Cardiac septum (tissue), 1 donor: Measurements from ENCODE around the gene UBE2E3. TPM values are rescaled to one million over a fixed set of nuclear protein-coding genes. Genes with fewer than 3 reads are reported as not detected.
"Not testable (repeated sequence)": the region's sequence is repeated elsewhere in the genome, so short reads cannot be mapped to it uniquely, and the experiment has no call there.

Experiments used
- DNase-seq: peaks from one replicate; pipeline ENCODE4 v3.0.0-alpha.2; 2020; ENCODE audit warnings: low spot score
- intact Hi-C: fragments of 100-400 bp; cut with DNase I; formaldehyde crosslinking; loops from one replicate; pipeline ENCODE4 v1.14.0; 2022
- total RNA-seq: library from RNA; stranded (reverse); fragmentation: NEBNext Ultra II Directional; extraction: Animal tissue kit (Norgen Biotek cat#: 25700); gene quantifications from one replicate; pipeline ENCODE4 v1.2.1, GENCODE V29; 2021
- donor health status: DM: no; HTN: no; CAD: no.

UBE2E3 gene
- total RNA-seq, 1 donor from 2014 or later, result 41.0 TPM

DNA sequence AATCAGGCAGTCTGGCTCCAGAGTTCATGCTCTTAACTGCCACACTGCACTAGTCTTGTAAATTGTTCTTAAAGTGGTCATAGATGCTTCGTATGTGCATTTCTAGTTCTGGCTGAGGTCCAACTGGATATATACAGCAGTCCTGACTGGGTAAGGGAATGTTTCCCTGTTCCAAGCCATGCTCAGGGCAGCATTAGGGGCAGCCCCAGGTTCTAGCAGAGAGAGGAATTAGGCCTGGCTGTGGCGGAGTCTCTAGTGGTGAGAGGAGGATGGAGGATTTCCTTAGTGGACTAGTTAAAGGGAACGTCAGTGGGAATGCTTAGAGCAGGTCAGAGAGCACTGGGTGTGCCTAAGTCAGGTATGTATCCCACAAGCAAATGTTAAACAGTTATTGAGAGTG, 28.0 kb downstream of the UBE2E3 start:
- DNase-seq, result no peak
- intact Hi-C loops, result no loop called here

DNA sequence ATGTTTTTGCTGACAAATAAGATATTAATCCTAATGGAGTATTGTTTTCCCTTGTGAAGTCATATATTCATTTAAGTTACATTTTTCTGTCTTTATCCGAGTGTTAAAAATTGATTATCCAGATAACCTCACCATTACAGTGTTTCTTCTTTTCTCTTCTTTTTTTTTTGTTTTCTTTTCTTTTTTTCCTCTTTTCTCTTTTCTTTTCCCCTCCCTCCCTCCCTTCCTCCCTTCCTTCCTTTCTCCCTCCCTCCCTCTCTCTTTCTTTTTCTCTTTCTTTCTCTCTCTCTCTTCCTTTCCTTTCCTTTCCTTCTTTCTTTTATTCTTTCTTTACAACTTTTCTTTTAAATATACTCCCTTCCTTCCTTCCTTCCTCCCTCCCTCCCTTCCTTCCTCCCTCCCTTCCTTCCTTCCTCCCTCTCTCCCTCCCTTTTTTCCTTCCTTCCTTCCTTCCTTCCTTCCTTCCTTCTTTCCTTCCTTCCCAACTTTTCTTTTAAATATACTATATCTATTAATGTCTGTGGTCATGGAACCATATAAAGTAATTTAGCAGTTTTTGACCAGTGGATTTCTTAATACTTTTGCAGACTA, 40.9 kb downstream of the UBE2E3 start:
- intact Hi-C loops, result no loop called here
- DNase-seq, result no peak

DNA sequence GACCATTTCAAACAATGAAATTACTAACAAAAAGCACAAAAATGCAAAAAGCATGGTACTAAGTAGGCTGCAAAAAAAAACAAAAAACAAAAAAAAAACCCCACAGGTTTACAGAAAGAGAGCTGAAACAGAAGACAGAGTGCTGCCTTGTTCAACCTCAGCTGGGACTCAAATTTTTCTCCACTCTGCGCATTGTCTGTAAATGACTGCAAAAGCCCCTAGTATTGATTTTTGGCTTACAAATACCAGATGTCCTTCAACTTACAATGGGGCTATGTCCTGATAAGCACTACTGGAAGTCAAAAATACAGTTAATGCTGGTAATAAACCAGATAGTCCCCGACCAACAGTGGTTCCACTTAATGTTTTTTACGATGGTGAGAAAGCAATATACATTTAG, 42.2 kb downstream of the UBE2E3 start:
- intact Hi-C loops, result no loop called here
- DNase-seq, result no peak

DNA sequence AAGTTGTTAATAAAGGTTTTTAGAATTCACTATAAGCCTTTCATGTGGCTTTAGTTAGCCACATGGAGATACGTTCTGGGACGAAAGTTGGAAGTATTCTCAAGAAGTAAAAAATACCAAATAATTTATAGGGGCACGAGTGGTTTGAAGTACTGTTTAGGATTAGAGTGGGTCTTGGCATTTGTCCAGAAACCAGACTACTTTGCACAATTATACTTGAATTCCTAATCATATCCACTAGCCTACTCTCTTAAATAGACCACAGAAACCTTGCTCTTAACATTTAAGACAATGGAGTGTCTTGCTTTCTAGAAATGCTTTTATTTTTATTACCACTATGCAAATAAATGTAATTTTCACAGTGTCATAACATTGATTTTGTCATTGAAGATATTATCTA, 44.6 kb downstream of the UBE2E3 start:
- intact Hi-C loops, result no loop called here
- no peak for DNase-seq

DNA sequence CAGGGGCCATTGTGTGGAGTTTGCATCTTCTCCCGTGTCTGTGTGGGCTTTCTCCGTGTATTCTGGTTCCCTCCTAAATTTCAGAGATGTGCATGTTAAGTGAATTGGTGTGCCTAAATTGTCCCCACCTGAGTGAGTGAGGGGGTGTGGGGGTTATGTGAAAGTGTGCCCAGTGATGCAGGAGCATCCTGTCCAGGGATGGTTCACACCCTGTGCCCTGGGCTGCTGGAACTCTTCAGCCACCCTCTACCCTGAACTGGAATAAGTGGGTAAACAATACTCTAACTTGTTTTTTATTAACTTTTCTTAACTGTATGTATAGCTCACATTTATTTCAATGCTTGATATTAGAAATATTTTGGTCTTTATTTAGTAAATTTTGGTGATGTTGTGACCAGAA, 56.0 kb downstream of the UBE2E3 start:
- intact Hi-C loops, result no loop called here
- no peak for DNase-seq

DNA sequence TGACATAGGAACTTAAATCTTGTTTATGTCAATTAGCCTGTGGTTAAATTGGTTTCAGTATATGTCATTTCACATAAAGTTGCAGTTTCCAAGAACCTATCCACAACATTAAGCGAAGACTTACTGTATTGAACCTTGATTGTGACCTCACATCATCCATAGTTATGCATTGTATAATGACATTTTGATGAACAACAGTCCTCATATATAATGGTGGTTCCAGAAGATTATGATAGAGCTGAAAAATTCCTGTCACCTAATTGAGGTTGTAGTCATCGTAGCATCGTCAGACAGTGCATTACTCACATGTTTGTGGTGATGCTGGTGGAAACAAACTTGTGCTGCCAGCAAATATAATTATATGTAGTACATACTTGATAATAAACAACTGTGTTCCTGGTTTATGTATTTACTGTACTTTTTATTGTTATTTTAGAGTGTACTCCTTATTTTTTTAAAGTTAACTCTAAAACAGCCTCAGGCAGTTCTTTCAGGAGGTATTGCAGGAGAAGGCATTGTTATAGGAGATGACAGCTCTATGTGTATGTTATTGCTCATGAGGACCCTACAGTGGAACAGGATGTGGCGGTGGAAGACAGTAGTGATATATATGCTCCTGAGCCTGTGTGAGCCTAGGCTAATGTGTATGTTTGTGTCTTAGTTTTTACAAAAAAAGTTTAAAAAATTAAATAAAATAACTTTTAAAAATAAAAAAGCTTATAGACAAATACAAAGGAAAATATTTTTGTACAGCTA, 56.6 kb downstream of the UBE2E3 start:
- DNase-seq, result no peak
- intact Hi-C loops, result no loop called here

DNA sequence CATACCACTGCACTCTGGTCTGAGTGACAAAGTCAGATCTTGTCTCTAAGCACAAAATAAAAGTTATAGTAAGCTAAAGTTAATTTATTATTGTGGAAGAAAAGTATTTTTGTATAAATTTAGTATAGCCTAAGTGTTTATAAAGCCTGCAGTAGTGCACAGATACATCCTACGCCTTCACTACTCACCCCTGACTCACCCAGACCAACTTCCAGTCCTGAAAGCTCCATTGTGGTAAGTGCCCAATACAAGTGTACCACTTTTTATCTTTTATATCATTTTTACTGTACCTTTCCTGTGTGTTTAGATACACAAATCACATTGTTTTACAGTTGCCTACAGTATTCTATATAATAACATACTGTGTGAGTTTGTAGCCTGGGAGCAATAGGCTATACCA, 57.5 kb downstream of the UBE2E3 start:
- no peak for DNase-seq

DNA sequence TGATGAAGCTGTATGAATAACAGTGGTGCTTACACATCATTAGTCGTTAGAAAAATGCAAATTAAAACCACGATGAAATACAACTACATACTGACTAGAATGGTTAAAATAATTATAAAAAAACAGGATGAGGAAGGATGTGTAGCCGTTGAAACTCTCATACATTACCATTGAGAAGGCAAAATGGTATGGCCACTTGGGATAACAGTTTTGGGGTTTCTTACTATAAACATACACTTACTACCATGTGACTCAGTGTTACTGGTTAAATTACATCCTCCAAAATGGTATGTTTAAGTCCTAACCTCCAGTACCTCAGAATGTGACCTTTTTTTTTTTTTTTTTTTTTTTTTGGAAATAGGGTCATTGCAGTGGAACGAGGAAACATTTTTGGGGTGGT, 58.4 kb downstream of the UBE2E3 start:
- intact Hi-C loops, result no loop called here
- no peak for DNase-seq

More for the DNA sequence above, 57.5 kb downstream of the UBE2E3 start:
- intact Hi-C loops, result no loop called here

DNA sequence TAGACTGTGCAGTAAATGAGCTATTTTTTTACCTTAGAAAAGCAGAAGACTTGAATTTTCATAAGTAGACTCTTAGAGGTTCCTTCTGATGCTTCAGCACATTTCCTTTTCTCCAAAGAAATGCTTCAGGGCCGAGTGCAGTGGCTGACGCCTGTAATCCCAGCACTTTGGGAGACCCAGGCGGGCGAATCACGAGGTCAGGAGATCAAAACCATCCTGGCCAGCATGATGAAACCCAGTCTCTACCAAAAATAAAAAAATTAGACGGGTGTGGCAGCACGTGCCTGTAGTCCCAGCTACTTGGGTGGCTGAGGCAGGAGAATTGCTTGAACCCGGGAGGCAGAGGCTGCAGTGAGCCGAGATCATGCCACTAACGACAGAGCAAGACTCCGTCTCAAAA, 60.4 kb downstream of the UBE2E3 start:
- DNase-seq, intact Hi-C loops: not testable (repeated sequence)

DNA sequence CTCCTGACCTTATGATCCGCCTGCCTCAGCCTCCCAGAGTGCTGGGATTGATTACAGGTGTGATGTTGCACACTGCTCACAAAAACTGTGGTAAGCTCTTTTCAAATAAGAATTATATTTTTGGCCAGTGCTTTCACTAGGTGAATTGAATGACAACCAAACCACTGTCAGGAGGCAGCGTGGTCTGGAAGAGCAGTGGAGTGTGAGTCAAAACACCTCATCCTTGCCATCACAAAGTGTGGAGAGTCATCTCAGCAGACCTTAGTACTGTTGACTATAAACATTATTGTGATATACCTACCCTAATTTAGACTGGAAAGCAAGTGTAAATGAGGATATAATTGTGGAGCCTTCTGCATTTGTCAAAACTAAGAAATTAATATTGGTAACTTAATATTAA, 61.3 kb downstream of the UBE2E3 start:
- intact Hi-C loops, result no loop called here
- no peak for DNase-seq

DNA sequence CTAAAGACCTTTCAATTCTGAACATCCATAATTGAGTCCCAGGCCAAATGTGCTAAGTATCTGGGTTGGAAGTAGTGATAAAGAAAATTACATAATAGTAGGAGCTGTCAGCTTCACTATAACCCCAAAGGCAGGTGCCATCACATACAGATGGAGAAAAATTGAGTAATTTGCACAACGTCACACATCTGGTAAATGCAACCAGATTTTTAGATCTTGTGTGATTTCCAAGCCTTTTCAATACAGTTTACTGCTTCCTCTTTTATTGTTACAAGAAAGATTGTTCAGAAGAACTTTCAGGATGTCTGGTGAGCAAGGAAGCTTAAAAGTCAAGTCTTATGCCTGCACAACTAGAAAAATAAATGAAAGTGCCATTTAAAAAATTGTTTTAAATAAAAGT, 62.3 kb downstream of the UBE2E3 start:
- no peak for DNase-seq
- intact Hi-C loops, result no loop called here

DNA sequence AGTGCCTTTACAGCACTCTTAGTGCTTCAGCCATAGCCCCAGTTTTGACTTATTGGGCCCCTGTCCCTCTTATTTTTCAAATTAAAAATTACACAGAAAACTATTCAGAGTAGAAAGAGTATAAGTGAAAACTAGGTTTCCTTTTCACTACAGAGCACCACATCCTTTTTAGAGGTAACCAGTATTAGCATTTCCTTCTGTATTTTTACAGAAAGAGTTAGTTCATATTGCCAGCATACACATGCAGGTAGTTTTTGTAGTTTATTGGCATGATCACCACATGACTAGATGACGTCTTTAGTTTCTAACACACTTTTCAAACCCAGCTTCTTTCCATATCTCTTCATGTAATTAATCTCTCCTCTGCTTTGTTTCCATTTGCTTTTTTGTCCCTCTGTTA, 66.4 kb downstream of the UBE2E3 start:
- no peak for DNase-seq
- intact Hi-C loops, result no loop called here

DNA sequence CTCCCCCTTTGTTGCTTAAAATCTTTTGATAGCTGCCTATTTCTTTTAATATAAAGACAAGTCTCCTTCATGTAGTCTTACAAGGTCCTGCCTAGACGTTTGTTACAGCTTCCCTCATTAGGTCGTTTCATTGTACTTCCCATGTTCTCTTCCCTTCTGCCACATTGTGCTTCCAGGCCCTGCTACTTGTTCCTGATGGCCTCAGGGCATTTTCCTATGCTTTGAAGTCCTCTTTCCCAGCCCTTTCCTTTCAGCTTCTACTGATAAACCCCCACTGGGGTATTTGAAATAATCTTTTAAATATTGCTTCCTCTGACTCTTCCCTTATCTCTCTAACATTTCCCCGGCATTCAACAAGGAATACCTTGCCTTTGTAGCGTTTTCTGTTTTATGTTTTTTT, 67.4 kb downstream of the UBE2E3 start:
- intact Hi-C loops, result no loop called here
- DNase-seq, result no peak

DNA sequence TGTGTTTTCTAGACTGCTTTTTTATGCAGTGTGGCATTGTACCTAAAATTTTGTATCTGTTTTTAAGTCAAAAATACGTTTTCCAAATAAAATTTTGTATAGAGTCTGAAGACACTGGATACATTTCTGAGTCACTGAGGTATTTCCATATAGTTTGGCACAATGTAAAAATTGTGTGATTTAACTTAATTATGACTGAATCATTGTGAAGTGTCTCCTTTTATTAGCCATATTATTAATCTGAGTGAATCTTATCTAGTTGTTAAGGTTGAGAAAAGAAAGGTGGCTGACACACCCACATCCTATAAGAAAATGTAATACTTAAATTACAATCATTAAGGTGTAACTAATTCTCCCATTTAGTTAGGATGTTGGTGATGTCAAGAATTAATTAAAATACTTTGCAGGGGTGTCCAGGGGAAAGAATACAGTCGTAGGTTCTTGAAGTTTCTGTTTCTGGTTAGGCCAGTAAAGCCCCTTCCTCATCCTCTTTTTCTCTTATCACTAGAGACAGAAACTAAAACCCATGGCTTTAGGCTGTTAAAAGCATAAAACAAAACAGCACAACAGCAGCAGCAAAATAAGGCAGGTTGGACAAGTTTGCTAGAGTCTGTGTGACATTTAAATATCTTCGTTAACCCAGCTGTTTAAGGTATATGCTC, 71.6 kb downstream of the UBE2E3 start:
- intact Hi-C loops, result no loop called here
- DNase-seq, result no peak

DNA sequence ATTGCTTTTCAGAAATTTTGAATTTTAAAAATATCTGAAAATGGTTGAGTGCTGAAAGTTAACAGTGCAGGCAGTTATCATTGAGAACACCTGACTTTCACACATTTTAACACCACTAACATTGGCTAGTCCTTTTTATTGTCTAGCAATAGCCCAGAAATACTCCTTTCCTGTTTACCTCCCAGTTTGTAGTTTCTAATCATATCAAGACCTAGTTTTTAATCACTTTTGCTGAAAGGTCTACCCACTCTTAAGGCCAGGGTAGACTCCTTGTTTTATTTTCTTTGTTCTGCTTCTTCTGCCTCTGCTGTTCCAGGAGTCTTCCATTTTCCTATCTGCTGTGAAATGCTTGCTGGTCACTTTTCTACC, 72.1 kb downstream of the UBE2E3 start:
- intact Hi-C loops, result no loop called here
- DNase-seq, result no peak

DNA sequence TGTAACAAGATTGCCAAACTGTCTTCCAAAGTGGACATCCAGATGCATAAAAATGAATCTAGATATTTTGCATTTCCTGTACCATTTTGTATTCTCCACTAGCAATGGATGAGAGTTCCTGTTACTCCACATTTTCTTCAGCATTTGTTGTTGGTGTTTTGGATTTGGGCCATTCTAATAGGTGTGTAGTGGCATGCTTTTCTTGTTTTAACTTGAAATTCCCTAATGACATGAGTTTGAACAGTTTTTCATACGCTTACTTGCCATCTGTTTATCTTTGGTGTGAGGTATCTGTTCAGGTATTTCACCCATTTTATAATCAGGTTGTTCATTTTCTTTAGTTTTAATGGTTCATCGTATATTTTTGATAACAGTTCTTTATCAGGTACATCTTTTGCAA, 73.9 kb downstream of the UBE2E3 start:
- intact Hi-C loops, result no loop called here
- no peak for DNase-seq

DNA sequence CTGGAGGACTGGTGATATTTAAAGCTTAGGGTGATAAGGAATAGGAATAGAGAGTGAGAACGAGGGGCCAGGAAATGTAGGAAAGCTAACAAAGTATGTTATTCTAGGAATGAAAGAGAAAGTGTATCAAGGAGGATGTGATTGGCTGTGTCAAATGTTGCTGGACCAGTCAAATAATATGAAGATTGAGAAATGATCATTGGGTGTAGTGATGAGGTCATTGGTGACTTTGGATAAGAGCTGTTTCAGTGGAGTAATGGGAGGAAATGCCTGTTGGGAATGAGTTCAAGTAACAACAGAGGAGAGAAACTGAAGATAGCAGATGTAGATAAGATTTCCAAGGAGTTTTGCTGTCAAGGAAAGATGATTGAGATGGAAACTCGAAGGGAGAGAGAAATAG, 74.4 kb downstream of the UBE2E3 start:
- no peak for DNase-seq
- intact Hi-C loops, result no loop called here

DNA sequence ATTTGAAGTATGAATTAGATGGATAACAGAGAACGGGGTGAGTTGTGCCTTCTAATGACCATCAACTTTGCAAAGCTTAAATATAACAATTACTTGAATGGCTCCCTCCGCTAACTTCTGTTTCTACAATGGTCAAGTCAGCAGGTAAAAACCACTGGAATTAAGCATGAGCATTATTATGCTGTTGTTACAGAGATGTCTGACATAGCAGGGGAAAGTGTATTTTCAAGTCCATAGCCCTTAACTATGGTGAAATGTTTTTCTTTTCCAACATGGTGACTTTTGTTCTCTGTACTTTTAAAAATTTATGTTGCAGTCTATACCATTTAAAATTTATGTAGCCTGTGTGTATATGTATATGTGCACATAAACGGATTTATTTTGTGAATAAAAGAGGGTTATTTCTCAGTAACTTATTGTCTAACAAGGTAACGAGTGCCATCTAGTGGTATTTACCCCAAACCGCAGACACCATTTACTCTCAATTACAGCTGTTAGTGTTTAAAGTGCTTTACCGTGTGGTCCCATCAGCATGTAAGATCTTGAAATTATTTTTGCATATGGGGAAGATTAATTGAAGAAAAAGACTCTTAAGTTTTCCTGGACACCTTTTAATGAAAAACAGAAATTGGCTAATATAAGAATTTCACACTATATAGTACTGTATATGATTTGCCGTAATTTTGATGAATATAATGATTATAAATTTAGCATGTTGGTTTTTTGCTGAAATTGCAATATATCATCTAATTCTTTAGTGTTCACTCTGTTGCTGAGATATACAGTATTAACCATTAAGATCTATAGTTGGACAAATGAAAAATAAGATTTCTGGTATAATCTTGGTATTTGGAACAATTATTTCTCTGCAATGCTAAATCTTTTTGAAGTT, 78.2 kb downstream of the UBE2E3 start:
- no peak for DNase-seq
- intact Hi-C loops, result loop anchor here (2.0 kb wide), 1 partner anchor 934 kb away; no protein-coding TSS in a partner anchor

DNA sequence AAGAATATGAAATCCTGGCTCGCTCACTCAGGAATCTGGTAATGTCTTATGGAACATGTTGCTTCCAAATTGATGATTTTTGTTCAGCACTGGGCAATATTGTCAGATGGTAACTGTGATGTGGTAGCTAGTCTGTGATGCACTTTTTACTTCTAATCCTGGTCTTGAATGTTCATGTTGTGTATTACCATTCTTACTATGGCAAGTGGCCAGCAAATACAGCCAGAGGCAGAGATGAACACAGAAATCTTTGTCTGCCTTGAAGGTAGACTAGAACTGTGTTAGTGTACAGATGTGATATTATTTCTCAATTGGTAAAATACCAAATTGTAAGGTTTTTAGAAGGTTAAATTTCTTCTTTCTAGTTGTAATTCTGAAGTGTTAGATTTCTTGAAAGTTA, 83.3 kb downstream of the UBE2E3 start:
- intact Hi-C loops, result no loop called here

DNA sequence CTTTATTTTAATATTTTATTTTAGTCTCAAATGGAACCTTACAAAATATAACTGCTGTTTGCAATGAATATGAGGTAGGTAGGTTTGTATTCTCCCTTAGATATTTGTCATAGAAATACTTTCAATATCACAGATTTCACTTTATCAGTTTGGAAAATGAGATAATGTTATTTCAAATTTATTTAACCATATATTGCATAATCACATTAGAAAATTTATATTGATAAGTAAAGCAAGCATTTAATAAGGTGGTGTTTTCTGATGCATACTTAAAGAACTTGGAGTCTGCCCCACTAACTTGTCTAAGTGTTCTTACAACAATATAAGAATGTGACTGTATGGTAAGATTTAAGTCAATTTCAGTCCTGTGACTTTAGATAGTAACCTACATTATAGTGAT, 85.1 kb downstream of the UBE2E3 start:
- intact Hi-C loops, result no loop called here
- DNase-seq, result no peak

More for the DNA sequence above, 83.3 kb downstream of the UBE2E3 start:
- DNase-seq, result no peak
